Activated naive CD8-positive, alpha-beta T cell treated with anti-CD3 and anti-CD28 coated beads for 36 hours (primary cell): ENCODE measurements around the gene NAA25. TPM values are rescaled to one million over a fixed set of nuclear protein-coding genes. Genes with fewer than 3 reads are reported as not detected.
"Not testable (repeated sequence)": the region's sequence is repeated elsewhere in the genome, so short reads cannot be mapped to it uniquely, and the experiment has no call there.

Experiments used
- DNase-seq: peaks from one replicate; pipeline ENCODE4 v3.0.0; 2021
- H3K27ac Mint-ChIP-seq: one replicate; pipeline ENCODE4 v1.8.0; 2022; ENCODE audit warnings: mild to moderate bottlenecking, moderate library complexity, mixed read lengths
- H3K27me3 Mint-ChIP-seq: one replicate; pipeline ENCODE4 v1.8.0; 2022; ENCODE audit warnings: mild to moderate bottlenecking, mixed read lengths
- H3K36me3 Mint-ChIP-seq: one replicate; pipeline ENCODE4 v1.8.0; 2021; ENCODE audit warnings: mild to moderate bottlenecking, mixed read lengths
- H3K4me1 Mint-ChIP-seq: one replicate; pipeline ENCODE4 v1.8.0; 2021; ENCODE audit warnings: mixed read lengths
- H3K4me3 Mint-ChIP-seq: one replicate; pipeline ENCODE4 v1.8.0; 2022; ENCODE audit warnings: mild to moderate bottlenecking, moderate library complexity, mixed read lengths
- H3K9me3 Mint-ChIP-seq: one replicate; pipeline ENCODE4 v1.8.0; 2022; ENCODE audit warnings: mixed read lengths
- total RNA-seq, 2 experiments: library from RNA; stranded (reverse); gene quantifications; one replicate each; pipeline ENCODE4 v1.2.3, GENCODE V29; 2021

NAA25 gene
- total RNA-seq, 2 experiments from 2014 or later = 51.3 to 54.9 TPM

DNA sequence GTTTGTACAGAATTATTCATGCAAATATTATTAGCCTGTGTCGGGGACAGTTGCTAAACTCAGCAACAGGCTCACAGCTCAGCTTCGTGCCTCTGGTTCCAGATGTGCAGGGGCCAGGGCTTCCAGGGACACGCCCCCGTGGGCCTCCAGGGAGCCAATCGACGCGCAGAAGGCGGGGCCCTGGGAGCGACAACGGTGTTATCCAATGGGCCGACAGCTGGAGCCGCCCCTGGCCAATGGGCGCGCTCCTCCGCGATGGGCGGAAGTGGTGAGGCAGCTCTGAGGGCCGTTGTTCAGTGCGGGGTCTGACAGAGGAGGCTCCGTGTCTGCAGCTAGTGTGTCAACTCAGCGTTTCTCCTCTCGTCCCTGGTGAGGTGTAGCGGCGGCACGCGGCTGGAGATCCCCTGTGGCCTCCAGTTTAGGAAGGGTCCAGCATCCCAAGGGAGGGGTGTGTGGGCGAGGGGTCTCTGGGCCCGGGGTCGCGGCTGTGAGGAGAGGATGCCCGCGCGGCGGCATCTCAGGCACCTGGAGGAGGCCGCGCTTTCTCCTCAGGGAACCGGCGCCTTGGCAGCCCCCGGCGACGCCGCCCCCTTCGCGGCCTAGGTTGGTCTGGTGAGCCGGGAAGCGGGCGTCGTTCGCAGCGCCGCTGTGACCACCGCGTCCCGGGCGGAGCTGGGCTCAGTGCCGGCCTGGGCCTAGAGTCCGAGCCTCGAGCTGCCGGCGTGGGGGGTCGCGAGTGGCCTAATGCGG, 16.8 kb upstream of the NAA25 start, which contains the start of gene TRAFD1:
Gene TRAFD1 (plus strand): TSS at position 311 of the 750 bp plus-strand sequence. CDS start 4,963 bp downstream, outside the sequence.
- H3K4me3 Mint-ChIP-seq = peak within 1 kb of the TSS; percentile 79
- H3K36me3 Mint-ChIP-seq = peaks cover 13% of the 10 kb centered on the region
- DNase-seq = peak; percentile 100
- no peaks in the 10 kb centered on the region for H3K9me3 Mint-ChIP-seq
- H3K4me1 Mint-ChIP-seq = peaks cover 38% of the 10 kb centered on the region
- no peaks in the 10 kb centered on the region for H3K27me3 Mint-ChIP-seq
- H3K27ac Mint-ChIP-seq = peak within 1 kb of the TSS; percentile 75

DNA sequence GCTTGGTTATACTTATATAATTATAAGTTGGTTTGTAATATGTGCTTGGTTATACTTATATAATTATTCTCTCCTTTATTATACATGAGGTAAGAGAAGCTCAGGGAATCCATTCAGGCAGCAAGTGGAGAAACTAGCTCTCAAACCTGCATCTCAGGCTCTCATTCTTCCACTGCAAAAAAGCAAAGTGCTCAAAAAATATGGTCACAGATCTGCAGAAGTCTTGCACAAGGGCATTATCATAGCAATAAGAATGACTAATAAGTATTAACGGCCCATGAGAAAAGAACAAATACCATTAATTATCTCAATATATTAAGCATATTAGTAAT, 16.3 kb upstream of the NAA25 start:
- no peak overlapping the region for H3K4me3 Mint-ChIP-seq
- peaks cover 35% of the 10 kb centered on the region for H3K4me1 Mint-ChIP-seq
- H3K27ac Mint-ChIP-seq = no peak overlapping the region

DNA sequence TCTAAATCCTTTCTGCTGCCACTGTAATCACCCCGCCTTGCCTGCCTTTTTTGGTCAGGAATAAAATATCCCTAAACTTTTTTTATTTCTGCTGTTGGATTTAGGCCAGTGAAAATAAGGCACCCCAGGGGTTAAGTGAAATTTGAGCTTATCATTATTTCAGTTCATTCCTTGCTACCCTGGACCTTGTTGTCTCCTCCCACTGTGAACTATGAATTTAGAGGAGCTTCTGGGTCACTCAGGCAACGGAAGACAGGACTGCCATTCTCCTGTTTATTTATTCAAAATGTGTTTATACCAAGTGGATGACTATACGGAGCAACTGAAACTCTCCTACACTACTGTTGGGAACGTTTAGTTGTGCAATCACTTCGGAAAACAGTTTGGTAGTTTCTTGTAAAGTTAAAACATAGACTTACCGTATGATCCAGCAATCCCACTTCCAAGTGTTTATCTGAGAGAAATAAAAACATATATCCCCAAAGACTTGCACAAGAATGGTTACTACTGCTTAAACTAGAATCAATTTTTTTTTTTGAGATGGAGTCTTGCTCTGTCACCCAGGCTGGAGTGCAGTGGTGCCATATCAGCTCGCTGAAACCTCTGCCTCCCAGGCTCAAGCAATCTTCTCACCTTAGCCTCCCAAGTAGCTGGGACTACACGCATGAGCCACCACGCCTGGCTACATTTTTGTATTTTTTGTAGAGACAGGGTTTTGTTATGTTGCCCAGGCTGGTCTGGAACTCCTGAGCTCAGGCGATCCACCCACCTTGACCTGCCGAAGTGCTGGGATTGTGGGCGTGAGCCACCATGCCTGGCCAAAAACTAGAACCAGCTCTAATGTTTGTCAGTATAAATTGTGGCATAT, 14.5 kb upstream of the NAA25 start:
- no peaks in the 10 kb centered on the region for H3K9me3 Mint-ChIP-seq
- peaks cover 11% of the 10 kb centered on the region for H3K36me3 Mint-ChIP-seq
- H3K4me3 Mint-ChIP-seq = no peak overlapping the region
- no peak for DNase-seq
- H3K27ac Mint-ChIP-seq = no peak overlapping the region
- H3K27me3 Mint-ChIP-seq = no peaks in the 10 kb centered on the region
- peaks cover 19% of the 10 kb centered on the region for H3K4me1 Mint-ChIP-seq

More for the DNA sequence above, 16.3 kb upstream of the NAA25 start:
- peaks cover 13% of the 10 kb centered on the region for H3K36me3 Mint-ChIP-seq
- DNase-seq = no peak
- H3K9me3 Mint-ChIP-seq = no peaks in the 10 kb centered on the region
- no peaks in the 10 kb centered on the region for H3K27me3 Mint-ChIP-seq

DNA sequence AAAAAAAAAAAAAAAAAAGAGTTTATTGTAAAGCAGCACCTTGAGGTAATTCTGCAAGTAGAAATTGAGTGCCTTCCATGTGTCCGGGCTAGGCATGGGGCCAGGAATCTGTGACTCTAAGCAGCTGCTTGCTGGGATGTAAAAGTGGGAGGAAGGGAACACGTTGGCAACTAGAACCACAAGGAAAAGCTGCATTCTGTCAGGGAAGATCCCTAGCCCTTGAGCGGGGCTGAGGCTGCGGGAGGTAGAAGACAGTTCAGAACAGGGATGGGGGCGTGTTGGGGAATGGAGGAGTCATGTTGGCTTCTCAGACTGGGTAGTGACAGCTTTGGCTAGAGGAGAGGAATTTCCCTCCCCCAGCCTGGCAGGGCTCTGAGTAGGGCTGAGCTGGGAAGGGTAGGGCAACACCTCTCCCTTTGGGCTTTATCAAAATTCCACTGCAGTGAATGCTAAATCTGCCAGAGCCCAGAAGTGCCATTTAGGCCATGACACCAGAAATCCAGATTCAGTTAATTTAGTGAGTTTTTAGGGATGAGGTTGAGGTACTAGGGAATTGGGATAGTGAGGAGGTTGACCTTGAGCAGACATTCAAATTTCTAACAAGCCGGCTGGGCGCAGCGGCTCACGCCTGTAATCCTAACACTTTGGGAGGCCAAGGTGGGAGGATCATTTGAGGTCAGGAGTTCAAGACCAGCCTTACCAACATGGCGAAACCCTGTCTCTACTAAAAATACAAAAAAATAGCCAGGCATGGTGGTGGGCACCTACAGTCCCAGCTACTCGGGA, 13.4 kb upstream of the NAA25 start:
- Mint-ChIP-seq H3K9me3 (no peaks in the 10 kb centered on the region), H3K4me1 (peaks cover 11% of the 10 kb centered on the region), H3K36me3 (peaks cover 8% of the 10 kb centered on the region), H3K4me3 (no peak overlapping the region), H3K27ac (no peak overlapping the region), H3K27me3 (no peaks in the 10 kb centered on the region)
- DNase-seq = no peak

DNA sequence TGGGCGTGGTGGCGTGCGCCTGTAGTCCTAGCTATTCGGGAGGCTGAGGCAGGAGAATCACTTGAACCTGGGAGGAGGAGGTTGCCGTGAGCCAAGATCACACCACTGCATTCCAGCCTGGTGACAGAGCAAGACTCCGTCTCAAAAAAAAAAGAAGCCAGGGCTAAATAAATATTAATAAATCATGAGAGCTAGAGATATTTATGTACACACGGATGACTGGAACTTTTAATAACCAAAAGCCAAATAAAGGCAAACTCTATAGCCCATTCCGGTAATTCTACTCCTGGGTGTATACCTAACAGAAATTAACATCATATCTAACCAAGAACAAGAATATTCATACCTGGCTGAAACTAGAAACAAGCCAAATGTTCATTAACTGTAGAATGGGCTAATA, 9.1 kb upstream of the NAA25 start:
- H3K4me1 Mint-ChIP-seq = peaks cover 10% of the 10 kb centered on the region
- DNase-seq = no peak
- H3K9me3 Mint-ChIP-seq = no peaks in the 10 kb centered on the region
- no peak overlapping the region for H3K4me3 Mint-ChIP-seq
- H3K36me3 Mint-ChIP-seq = no peaks in the 10 kb centered on the region
- H3K27me3 Mint-ChIP-seq = no peaks in the 10 kb centered on the region
- no peak overlapping the region for H3K27ac Mint-ChIP-seq

DNA sequence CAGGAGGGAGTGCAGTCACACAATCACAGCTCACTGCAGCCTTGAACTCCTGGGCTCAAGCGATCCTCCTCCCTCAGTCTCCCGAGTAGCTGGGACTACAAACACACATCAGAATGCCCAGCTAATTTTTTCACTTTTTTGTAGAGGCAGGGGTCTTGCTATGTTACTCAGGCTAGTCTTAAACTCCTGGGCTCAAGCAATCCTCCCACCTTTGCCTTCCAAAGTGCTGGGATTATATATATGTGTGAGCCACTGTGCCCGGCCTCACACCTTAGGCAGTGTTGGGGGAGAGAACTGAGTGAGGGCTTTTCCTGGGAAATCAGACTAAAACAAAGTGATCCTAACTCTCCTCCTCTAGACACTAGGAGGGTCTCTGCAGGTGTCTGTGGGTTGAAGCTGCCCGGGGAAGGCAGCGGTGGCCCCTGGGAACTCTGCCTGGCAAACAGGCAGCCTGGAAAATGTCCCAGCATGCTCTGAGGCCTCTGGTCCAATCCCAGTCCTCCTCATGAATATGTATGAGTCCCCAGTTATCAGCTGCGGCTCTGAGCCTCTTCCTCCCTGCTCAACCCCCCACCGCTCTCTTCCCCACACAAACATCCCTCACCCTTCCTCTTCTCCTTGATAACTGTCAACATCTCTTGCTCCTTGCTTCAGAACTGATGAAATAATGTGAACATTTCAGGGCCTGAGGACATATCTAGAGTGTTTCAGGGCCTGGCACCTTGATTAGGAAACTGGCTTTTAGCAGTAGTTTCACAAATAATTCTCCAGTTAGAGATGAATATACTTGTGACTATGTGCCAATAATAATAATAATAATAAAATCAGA, 7.9 kb upstream of the NAA25 start:
- peaks cover 17% of the 10 kb centered on the region for H3K4me1 Mint-ChIP-seq
- H3K27me3 Mint-ChIP-seq = no peaks in the 10 kb centered on the region
- no peak overlapping the region for H3K27ac Mint-ChIP-seq
- no peaks in the 10 kb centered on the region for H3K36me3 Mint-ChIP-seq
- DNase-seq = no peak
- no peaks in the 10 kb centered on the region for H3K9me3 Mint-ChIP-seq
- peak overlapping the region; percentile 26 for H3K4me3 Mint-ChIP-seq

DNA sequence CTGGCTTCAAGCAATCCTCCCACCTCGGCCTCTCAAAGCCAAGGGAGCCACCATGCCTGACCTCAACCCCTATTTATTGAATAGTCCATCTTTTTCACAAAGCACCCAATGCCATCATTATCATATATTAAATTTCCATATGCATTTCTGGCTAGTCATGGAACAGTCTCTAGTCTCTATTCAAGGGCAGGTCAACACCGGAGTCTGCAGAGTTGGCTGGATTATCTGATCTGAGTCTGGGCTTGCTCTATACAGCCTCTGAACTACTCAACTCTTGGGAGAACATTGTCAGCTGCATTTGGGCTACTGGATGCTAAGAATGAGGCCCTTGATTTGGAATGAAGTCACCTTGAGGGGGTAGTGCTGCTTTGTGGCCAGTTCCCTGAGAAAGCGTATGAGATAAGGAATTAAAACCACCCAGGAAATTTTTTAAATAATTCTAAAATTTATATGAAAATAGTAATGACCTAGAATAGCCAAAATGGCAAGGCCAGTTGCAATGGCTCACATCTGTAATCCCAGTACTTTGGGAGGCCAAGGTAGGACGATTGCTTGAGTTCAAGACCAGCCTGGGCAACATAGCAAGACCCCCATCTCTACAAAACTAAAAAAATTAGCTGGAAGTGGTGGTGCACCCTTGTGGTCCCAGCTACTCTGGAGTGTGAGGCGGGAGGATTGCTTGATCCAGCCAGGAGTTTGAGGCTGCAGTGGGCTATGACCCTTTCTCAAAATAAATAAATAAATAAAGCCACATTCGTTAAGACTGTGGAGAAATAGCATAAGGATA, 6.9 kb upstream of the NAA25 start:
- DNase-seq = no peak
- no peaks in the 10 kb centered on the region for H3K27me3 Mint-ChIP-seq
- H3K36me3 Mint-ChIP-seq = no peaks in the 10 kb centered on the region
- no peak overlapping the region for H3K4me3 Mint-ChIP-seq
- peaks cover 19% of the 10 kb centered on the region for H3K4me1 Mint-ChIP-seq
- no peaks in the 10 kb centered on the region for H3K9me3 Mint-ChIP-seq
- H3K27ac Mint-ChIP-seq = no peak overlapping the region

DNA sequence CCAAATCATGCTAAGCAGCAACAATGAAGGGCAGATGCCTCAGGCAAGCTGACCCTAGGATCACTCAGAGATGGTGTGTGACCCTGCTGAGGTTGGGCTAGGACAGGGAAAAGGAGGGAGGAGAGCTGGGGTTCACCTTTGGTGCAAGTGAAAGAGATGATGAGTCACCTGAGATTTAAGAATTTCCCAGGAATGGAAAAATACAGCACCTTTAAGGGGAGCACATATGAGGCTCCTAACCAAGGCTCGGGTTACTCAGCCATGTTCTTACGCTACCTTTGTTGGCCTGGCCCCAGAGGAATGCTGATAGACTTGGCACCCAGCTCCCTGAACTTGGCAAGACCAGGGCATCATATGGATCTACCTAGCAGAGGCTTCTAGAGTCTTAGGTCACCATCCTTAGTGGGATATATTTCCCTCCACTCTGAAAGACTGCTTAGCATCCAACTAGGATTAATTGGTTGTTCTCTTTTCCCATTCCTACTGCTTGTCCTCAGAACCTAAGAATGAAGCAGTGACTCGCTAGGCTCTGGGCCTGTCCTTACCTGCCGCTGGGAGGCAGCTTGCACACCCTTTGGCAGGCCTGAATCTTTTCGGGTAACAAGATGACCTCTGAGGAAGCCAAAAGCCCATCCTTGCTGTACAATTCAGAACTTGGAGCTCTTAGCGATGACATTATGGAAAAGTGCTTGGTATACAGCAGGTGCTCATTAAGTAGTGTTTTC, 4.0 kb upstream of the NAA25 start:
- Mint-ChIP-seq H3K27me3 (no peaks in the 10 kb centered on the region), H3K4me3 (no peak overlapping the region), H3K9me3 (no peaks in the 10 kb centered on the region), H3K4me1 (peaks cover 30% of the 10 kb centered on the region), H3K36me3 (no peaks in the 10 kb centered on the region), H3K27ac (peak overlapping the region; percentile 57)
- peak; percentile 21 for DNase-seq

DNA sequence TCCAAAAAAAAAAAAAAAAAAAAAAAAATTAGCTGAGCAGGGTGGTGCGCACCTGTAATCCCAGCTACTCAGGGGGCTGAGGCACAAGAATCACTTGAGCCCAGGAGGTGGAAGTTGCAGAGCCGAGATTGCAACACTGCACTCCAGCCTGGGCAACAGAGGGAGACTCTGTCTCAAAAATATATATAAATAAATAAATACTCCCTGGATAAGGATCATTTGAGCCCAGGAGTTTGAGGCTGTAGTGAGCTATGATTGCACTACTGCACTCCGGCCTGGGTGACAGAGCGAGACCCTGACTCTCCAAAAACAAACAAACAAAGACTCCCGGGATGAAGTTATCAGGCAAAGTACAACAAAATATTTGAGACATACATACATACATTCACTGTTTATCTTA, 3.3 kb upstream of the NAA25 start:
- Mint-ChIP-seq H3K9me3 (no peaks in the 10 kb centered on the region), H3K27ac (no peak overlapping the region), H3K4me3 (no peak overlapping the region), H3K27me3 (no peaks in the 10 kb centered on the region), H3K4me1 (peaks cover 36% of the 10 kb centered on the region), H3K36me3 (peaks cover 4% of the 10 kb centered on the region)
- DNase-seq = no peak

DNA sequence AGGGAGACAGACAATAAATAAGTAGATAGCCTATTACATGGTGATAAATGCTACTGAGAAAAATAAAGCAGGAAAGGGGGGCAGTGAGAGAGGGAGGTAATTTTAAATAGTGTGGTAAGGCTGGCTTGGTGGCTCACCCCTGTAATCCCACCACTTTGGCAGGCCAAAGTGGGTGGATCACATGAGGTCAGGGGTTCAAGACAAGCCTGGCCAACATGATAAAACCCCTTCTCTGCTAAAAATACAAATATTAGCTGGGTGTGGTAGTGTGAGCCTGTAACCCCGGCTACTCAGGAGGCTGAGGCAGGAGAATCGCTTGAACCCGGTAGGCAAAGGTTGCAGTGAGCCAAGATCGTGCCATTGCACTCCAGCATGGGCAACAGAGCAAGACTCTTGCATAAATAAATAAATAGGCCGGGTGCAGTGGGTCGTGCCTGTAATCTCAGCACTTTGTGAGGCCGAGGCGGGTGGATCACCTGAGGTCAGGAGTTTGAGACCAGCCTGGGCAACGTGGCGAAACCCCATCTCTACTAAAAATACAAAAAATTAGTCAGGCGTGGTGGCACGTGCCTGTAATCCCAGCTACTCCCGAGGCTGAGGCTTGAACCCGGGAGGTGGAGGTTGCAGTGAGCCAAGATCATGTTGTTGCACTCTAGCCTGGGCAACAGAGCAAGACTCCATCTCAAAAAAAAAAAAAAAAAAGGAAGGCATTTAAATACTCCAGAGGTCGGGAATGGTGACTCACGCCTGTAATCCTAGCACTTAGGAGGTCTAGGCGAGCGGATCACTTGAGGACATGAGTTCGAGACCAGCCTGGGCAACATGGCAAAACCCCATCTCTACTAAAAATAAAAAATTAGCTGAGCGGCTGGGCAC, 2.4 kb upstream of the NAA25 start:
- H3K9me3 Mint-ChIP-seq, DNase-seq, H3K27ac Mint-ChIP-seq, H3K27me3 Mint-ChIP-seq, H3K4me3 Mint-ChIP-seq: not testable (repeated sequence)
- Mint-ChIP-seq H3K36me3 (peaks cover 10% of the 10 kb centered on the region), H3K4me1 (peaks cover 40% of the 10 kb centered on the region)

DNA sequence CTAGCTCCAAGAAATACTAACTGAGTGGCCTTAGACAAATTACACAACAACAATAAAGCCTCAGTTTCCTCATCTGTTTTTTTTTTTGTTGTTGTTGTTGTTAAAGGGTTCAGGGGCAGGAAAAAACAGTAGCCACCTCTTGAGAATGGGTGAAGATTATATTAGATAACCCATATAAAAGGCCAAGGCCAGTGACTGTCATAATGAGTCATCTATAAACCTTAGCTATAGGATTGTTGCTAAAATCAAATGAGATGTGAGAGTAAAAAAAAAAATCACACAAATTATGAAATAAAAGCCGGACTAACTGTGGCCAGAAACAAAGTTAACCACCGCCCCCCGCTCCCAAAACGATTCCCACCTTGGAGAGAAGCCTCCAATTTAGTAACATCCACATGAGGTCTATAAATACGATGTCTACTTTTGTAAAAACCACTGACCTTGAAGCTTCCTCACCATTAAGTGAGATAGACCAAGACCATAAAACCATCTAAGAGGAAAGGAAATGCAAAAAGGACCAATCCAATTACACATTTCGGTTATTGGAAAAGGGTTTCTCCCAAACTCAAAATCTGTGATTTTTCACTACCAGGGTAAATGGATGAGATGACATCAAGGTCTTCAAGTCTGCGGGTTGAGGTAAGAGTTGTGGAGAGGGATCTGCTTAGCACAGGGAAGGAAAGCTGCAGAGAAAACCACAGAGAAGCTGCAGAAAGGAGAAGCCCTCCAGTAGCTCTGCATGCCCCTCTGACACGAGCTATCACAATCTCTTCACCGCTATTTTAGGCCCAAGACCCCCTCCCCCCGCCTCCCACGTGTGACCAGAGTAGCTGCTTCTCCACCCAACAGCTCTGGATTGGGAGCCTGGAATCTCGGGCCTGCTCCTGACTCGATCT, 1.0 kb downstream of the NAA25 start:
- Mint-ChIP-seq H3K27ac (peak overlapping the region; percentile 99), H3K4me1 (peaks cover 54% of the 10 kb centered on the region), H3K27me3 (no peaks in the 10 kb centered on the region), H3K36me3 (peaks cover 25% of the 10 kb centered on the region), H3K9me3 (no peaks in the 10 kb centered on the region), H3K4me3 (peak overlapping the region; percentile 94)
- DNase-seq = peak; percentile 36

DNA sequence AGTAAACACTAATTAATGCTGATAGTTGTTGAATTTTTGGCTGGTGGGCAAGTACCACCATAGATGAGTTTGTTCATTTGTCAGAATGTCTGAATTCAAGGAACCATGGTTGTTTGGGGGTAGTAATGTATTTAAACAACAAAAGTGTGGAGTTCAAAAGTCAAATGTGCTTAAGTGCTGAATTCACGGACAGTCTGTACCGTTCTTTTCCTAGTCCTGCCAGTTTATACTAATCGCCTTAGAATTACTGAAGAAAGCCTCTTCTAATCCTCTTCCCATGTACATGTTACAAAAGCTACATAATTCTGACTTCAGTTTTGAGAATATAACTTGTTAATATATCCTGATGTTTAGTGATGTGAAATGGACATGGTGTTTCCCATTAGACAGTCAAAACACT, 2.7 kb downstream of the NAA25 start:
- no peaks in the 10 kb centered on the region for H3K9me3 Mint-ChIP-seq
- no peaks in the 10 kb centered on the region for H3K27me3 Mint-ChIP-seq
- peak overlapping the region; percentile 75 for H3K27ac Mint-ChIP-seq
- peaks cover 34% of the 10 kb centered on the region for H3K36me3 Mint-ChIP-seq
- DNase-seq = no peak
- H3K4me1 Mint-ChIP-seq = peaks cover 52% of the 10 kb centered on the region
- H3K4me3 Mint-ChIP-seq = peak overlapping the region; percentile 94
